CD4-positive, CD25-positive, alpha-beta regulatory T cell (primary cell): ENCODE measurements around the gene CST9L. TPM values are rescaled to one million over a fixed set of nuclear protein-coding genes. Genes with fewer than 3 reads are reported as not detected.

Source experiments
- ATAC-seq, 2 donors: fragments of 150-1000 bp; cut with Tn5 transposase; one replicate each; pipeline ENCODE4 v1.10.0; 2021; ENCODE audit warnings: low read depth in 2 of 2, moderate number of reproducible peaks in 2 of 2, moderate library complexity in 1 of 2
- DNase-seq, 3 donors: peaks; one replicate each; pipeline versions ENCODE4 v3.0.0 to v3.0.0-alpha.2; 2012 to 2022; ENCODE audit warnings: mixed read lengths in 1 of 3
- H3K27ac ChIP-seq: one replicate; pipeline ENCODE4 v1.7.0; 2013; ENCODE audit warnings: mild to moderate bottlenecking, low read length; ENCODE audit not compliant: insufficient read depth, poor library complexity, severe bottlenecking
- H3K27me3 ChIP-seq: one replicate; pipeline ENCODE4 v1.7.0; 2013; ENCODE audit warnings: low read length; ENCODE audit not compliant: control insufficient read depth, insufficient read depth
- H3K36me3 ChIP-seq: one replicate; pipeline ENCODE4 v1.7.0; 2013; ENCODE audit warnings: mild to moderate bottlenecking, low read length, moderate library complexity; ENCODE audit not compliant: control insufficient read depth, insufficient read depth
- H3K4me1 ChIP-seq: 2 replicates; pipeline ENCODE4 v1.7.0; 2013; ENCODE audit warnings: mild to moderate bottlenecking, low read length; ENCODE audit not compliant: insufficient read depth, control insufficient read depth, poor library complexity, severe bottlenecking
- H3K4me3 ChIP-seq: one replicate; pipeline ENCODE4 v1.7.0; 2013; ENCODE audit warnings: low read depth, mild to moderate bottlenecking, low read length, moderate library complexity
- H3K9me3 ChIP-seq, 2 experiments: 1 replicate in 1 of 2; 2 replicates in 1 of 2; pipeline ENCODE4 v1.7.0; 2013; ENCODE audit warnings: low read length in 2 of 2, mild to moderate bottlenecking in 1 of 2, moderate library complexity in 1 of 2; ENCODE audit not compliant: control insufficient read depth in 2 of 2
- H3K27ac Mint-ChIP-seq, 3 donors: one replicate each; pipeline ENCODE4 v1.8.0; 2020 to 2022; ENCODE audit warnings: mild to moderate bottlenecking in 3 of 3, mixed read lengths in 3 of 3, moderate library complexity in 2 of 3
- H3K27me3 Mint-ChIP-seq: one replicate; pipeline ENCODE4 v1.8.0; 2022; ENCODE audit warnings: mild to moderate bottlenecking, mixed read lengths
- H3K36me3 Mint-ChIP-seq: one replicate; pipeline ENCODE4 v1.8.0; 2020; ENCODE audit warnings: mixed read lengths
- H3K4me1 Mint-ChIP-seq, 4 donors: one replicate each; pipeline ENCODE4 v1.8.0; 2020 to 2022; ENCODE audit warnings: mixed read lengths in 4 of 4, mild to moderate bottlenecking in 1 of 4
- H3K4me3 Mint-ChIP-seq, 4 donors: one replicate each; pipeline ENCODE4 v1.8.0; 2020 to 2022; ENCODE audit warnings: mild to moderate bottlenecking in 4 of 4, mixed read lengths in 4 of 4, moderate library complexity in 3 of 4
- H3K9me3 Mint-ChIP-seq, 7 donors: one replicate each; pipeline ENCODE4 v1.8.0; 2020 to 2022; ENCODE audit warnings: mixed read lengths in 7 of 7, mild to moderate bottlenecking in 3 of 7, moderate library complexity in 2 of 7
- polyA plus RNA-seq, 4 donors: library from polyadenylated mRNA; unstranded; fragments of 300-500 nt; fragmentation: Illumina TruSeq; gene quantifications; one replicate each; pipeline ENCODE4 v1.2.3, GENCODE V29; 2021
- total RNA-seq: library from RNA; stranded (reverse); gene quantifications from one replicate; pipeline ENCODE4 v1.2.3, GENCODE V29; 2022

Gene CST9L
- total and polyA plus RNA-seq, 5 donors from 2014 or later: not detected

DNA sequence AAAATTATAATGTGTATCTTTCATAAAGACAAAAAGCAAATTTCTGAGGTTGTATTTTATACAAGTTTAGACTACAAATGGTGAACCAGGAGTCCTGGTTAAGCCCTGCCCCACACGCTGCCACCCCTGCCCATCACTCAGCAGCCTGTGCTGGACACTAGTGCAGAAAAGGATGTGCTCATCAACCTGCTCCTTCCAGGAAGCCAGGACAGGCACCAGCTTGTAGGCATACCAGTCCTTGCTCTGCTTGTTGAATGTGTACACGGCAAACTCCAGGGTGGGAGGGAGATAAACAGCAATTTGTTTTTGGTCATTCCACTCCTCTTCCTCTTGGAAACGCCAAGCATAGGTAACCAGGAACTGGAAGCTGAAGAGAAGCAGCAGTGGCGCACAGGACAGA is 18.1 kb downstream of the CST9L start:
- peaks cover 0 to 2% (median 0%) of the 10 kb centered on the region in 7 donors for H3K9me3 Mint-ChIP-seq
- H3K27ac Mint-ChIP-seq: no peak overlapping the region
- no peak for DNase-seq
- Histone ChIP-seq H3K27me3 (no peaks in the 10 kb centered on the region), H3K4me3 (no peak overlapping the region), H3K27ac (no peak overlapping the region), H3K36me3 (no peaks in the 10 kb centered on the region), H3K4me1 (no peaks in the 10 kb centered on the region), H3K9me3 (no peaks in the 10 kb centered on the region)
- H3K27me3 Mint-ChIP-seq: no peaks in the 10 kb centered on the region
- H3K4me3 Mint-ChIP-seq: no peak overlapping the region
- ATAC-seq: no peak
- H3K36me3 Mint-ChIP-seq: no peaks in the 10 kb centered on the region
- no peaks in the 10 kb centered on the region for H3K4me1 Mint-ChIP-seq

GRCh38 chr20:23548408-23548807 is 19.9 kb downstream of the CST9L start:
- H3K36me3 Mint-ChIP-seq: no peaks in the 10 kb centered on the region
- peaks cover 5% of the 10 kb centered on the region for H3K27me3 Mint-ChIP-seq
- H3K9me3 ChIP-seq: no peaks in the 10 kb centered on the region
- H3K36me3 ChIP-seq: no peaks in the 10 kb centered on the region
- no peak for DNase-seq
- no peak overlapping the region for H3K4me3 ChIP-seq
- no peak for ATAC-seq
- no peak overlapping the region for H3K4me3 Mint-ChIP-seq
- no peaks in the 10 kb centered on the region for H3K4me1 ChIP-seq
- H3K9me3 Mint-ChIP-seq: peaks cover 0 to 2% (median 0%) of the 10 kb centered on the region in 7 donors
- H3K27ac ChIP-seq: no peak overlapping the region
- H3K4me1 Mint-ChIP-seq: no peaks in the 10 kb centered on the region
- H3K27ac Mint-ChIP-seq: no peak overlapping the region
- H3K27me3 ChIP-seq: no peaks in the 10 kb centered on the region

DNA sequence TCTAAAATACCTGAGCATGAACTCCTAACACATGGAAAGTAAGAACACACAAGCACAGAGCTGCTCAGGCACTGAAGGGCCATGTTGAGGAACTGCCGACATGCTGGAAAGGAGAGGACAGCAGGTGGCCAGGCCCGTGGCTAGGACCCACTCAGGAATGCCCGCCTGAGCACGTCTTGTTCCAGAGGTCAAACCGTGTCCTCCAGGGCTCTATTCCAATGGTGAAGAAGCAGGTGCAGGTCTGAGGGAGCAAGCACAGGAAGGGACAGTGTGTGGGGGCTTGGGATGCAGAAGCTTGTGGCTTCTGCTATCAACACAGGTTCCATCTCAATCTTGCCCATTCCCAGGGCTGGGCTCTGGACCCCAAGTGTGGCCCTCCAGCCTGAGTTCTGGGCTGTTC is 20.7 kb downstream of the CST9L start:
- no peaks in the 10 kb centered on the region for H3K9me3 ChIP-seq
- Mint-ChIP-seq H3K4me3 (no peak overlapping the region), H3K4me1 (no peaks in the 10 kb centered on the region), H3K36me3 (no peaks in the 10 kb centered on the region), H3K27ac (no peak overlapping the region), H3K27me3 (peaks cover 5% of the 10 kb centered on the region), H3K9me3 (peaks cover 0 to 2% (median 0%) of the 10 kb centered on the region in 7 donors)
- no peaks in the 10 kb centered on the region for H3K4me1 ChIP-seq
- no peak overlapping the region for H3K27ac ChIP-seq
- H3K27me3 ChIP-seq: no peaks in the 10 kb centered on the region
- H3K4me3 ChIP-seq: no peak overlapping the region
- DNase-seq (no peak), ATAC-seq (no peak)
- H3K36me3 ChIP-seq: no peaks in the 10 kb centered on the region

DNA sequence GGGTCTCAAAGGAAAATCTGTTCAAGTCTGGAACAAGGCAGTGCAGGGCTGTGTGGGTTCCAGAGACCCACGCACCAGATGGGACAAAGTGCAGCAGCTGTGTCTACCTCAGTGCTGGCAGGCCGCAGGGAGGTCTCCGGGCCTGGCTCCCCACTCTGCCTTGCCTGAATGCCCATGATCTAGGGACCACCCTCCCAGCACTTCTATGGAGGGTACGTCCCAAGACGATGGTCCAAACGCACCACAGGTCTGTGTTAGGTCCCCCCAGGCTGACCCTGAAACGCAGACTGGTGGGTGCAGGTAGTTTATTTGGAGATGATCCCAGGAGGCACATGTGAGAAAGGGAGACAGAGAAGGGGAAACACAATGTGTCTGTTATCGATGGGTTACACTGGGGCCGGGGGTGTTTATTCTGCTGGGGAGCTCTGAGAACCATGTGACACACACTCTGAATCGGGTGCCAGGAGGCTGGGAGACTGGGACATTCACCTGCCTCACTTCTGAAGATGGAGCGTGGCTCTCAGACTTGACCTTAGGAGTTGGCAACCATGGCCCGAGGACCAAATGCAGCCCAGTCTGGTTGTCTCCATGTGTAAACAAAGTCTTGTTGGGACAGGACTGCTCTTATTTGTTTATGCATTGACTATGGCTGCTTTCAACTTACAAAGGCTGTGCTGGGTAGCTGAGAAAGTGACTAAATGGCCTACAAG is 21.7 kb downstream of the CST9L start:
- no peak overlapping the region for H3K4me3 ChIP-seq
- no peaks in the 10 kb centered on the region for H3K27me3 ChIP-seq
- Mint-ChIP-seq H3K27me3 (peaks cover 5% of the 10 kb centered on the region), H3K27ac (no peak overlapping the region), H3K4me3 (no peak overlapping the region), H3K9me3 (peaks cover 0 to 2% (median 0%) of the 10 kb centered on the region in 7 donors), H3K4me1 (no peaks in the 10 kb centered on the region), H3K36me3 (no peaks in the 10 kb centered on the region)
- ATAC-seq (no peak), DNase-seq (no peak)
- no peaks in the 10 kb centered on the region for H3K36me3 ChIP-seq
- no peaks in the 10 kb centered on the region for H3K9me3 ChIP-seq
- H3K4me1 ChIP-seq: no peaks in the 10 kb centered on the region
- no peak overlapping the region for H3K27ac ChIP-seq

DNA sequence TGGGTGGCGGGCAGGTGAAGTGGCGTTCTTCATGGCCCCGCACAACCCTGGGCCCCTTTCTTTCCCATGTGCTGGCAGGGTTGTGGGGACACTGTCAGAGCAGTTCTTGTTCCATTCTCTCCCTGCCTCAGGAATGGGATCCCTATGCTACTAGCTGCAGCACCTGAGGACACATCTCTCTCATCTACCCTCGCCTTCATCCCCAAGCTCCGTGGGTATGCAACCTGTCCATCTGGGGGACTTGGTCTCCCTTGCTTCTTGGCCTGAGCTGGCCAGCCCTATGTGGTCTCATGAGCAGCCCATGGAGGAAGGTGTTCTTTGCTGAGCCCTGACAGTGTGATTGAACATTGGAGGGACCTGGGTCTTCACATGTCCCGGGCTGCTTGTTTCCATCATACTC is 24.2 kb downstream of the CST9L start:
- no peak overlapping the region for H3K4me3 Mint-ChIP-seq
- Histone ChIP-seq H3K27ac (no peak overlapping the region), H3K27me3 (peaks cover 2% of the 10 kb centered on the region), H3K36me3 (no peaks in the 10 kb centered on the region), H3K4me1 (no peaks in the 10 kb centered on the region), H3K4me3 (no peak overlapping the region), H3K9me3 (no peaks in the 10 kb centered on the region)
- DNase-seq (no peak), ATAC-seq (no peak)
- peaks cover 0 to 3% (median 0%) of the 10 kb centered on the region in 7 donors for H3K9me3 Mint-ChIP-seq
- H3K4me1 Mint-ChIP-seq: no peaks in the 10 kb centered on the region
- no peak overlapping the region for H3K27ac Mint-ChIP-seq
- H3K27me3 Mint-ChIP-seq: peaks cover 5% of the 10 kb centered on the region
- no peaks in the 10 kb centered on the region for H3K36me3 Mint-ChIP-seq

DNA sequence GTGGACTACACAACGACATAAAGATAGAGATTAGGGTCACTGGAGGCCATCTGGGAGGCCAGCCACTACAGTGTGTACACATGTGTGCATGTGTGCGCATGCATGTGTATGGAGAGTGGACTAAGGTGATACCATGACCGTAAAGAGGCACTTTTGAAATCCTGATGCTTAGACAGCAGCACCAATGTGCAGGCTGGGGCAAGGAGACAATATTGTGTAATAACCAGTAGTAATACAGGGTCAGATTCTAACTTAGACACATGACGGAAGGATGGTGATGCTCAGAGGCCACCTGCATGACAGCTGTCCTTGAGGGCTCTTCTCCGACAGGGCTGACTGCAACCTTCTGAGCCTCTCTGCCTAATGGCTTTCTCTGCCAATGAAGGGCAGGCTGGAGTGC is 25.5 kb downstream of the CST9L start:
- H3K4me1 ChIP-seq: no peaks in the 10 kb centered on the region
- DNase-seq (no peak), ATAC-seq (no peak)
- H3K9me3 ChIP-seq: no peaks in the 10 kb centered on the region
- H3K27ac ChIP-seq: no peak overlapping the region
- H3K4me3 ChIP-seq: no peak overlapping the region
- peaks cover 2% of the 10 kb centered on the region for H3K27me3 ChIP-seq
- H3K36me3 ChIP-seq: no peaks in the 10 kb centered on the region
- H3K4me3 Mint-ChIP-seq: no peak overlapping the region
- no peaks in the 10 kb centered on the region for H3K36me3 Mint-ChIP-seq
- H3K4me1 Mint-ChIP-seq: no peaks in the 10 kb centered on the region
- H3K9me3 Mint-ChIP-seq: peaks cover 0 to 6% (median 0%) of the 10 kb centered on the region in 7 donors
- no peak overlapping the region for H3K27ac Mint-ChIP-seq
- H3K27me3 Mint-ChIP-seq: peaks cover 5% of the 10 kb centered on the region

DNA sequence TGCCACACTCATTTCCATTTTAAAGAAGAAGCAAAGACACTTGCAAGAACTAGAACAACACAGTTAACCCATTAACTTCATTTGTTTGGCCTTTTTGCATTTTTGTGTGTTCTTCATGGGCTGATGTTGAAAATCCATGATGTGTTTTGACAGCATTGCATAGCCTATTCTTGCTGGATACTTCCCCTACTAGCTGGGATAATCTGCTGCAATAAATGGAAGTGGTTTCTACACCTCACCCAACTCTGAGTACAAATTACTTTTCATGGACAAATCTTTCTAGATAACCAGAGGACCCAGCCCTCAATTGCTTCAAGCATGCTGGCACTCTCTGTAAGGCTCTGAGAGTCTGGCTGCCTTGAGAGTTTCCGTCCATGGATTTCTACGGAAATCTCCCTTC is 26.5 kb downstream of the CST9L start:
- H3K27me3 Mint-ChIP-seq: peaks cover 5% of the 10 kb centered on the region
- H3K27ac ChIP-seq: no peak overlapping the region
- H3K27ac Mint-ChIP-seq: no peak overlapping the region
- H3K4me3 Mint-ChIP-seq: no peak overlapping the region
- no peaks in the 10 kb centered on the region for H3K9me3 ChIP-seq
- H3K4me3 ChIP-seq: no peak overlapping the region
- no peaks in the 10 kb centered on the region for H3K4me1 ChIP-seq
- peaks cover 2% of the 10 kb centered on the region for H3K27me3 ChIP-seq
- H3K4me1 Mint-ChIP-seq: no peaks in the 10 kb centered on the region
- H3K36me3 ChIP-seq: no peaks in the 10 kb centered on the region
- ATAC-seq (no peak), DNase-seq (no peak)
- no peaks in the 10 kb centered on the region for H3K36me3 Mint-ChIP-seq
- peaks cover 0 to 6% (median 0%) of the 10 kb centered on the region in 7 donors for H3K9me3 Mint-ChIP-seq

DNA sequence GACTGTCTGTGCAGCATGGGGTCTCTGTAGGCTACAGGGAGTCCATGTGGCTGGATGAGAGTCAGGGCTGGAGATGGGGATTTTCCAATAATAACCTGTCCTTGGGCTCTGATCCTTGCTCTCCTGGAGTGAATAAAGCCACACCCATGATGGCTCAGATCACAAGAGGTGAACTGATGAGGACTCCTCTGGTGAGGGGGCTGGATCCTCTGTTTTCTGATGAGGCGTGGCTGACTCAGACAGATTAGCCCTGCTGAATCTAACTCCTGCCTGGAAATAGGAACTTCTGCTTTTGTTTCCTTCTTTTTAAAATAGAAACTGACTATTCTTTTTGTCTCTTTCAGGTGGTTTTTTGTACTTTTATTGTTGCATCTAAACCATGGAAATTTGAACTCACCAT is 27.0 kb downstream of the CST9L start:
- H3K27me3 ChIP-seq: peaks cover 2% of the 10 kb centered on the region
- no peaks in the 10 kb centered on the region for H3K36me3 ChIP-seq
- no peak overlapping the region for H3K27ac Mint-ChIP-seq
- DNase-seq (no peak), ATAC-seq (no peak)
- peaks cover 0 to 6% (median 0%) of the 10 kb centered on the region in 7 donors for H3K9me3 Mint-ChIP-seq
- peaks cover 5% of the 10 kb centered on the region for H3K27me3 Mint-ChIP-seq
- H3K4me1 Mint-ChIP-seq: no peaks in the 10 kb centered on the region
- H3K27ac ChIP-seq: no peak overlapping the region
- no peak overlapping the region for H3K4me3 ChIP-seq
- no peaks in the 10 kb centered on the region for H3K9me3 ChIP-seq
- H3K4me3 Mint-ChIP-seq: no peak overlapping the region
- H3K36me3 Mint-ChIP-seq: no peaks in the 10 kb centered on the region
- no peaks in the 10 kb centered on the region for H3K4me1 ChIP-seq
